T-helper 1 cell treated with Interleukin-12 subunit alpha and Interleukin-12 subunit beta and Interleukin-4 antibody, amounts not matched to agents 30 μg/mL and 1 μg/mL, for 36 hours (primary cell): Measurements from ENCODE around the gene CLIP1.
A peak's percentile ranks its signal among the peaks of the same experiment; 100 is the strongest.

Experiments
- H3K27ac Mint-ChIP-seq: one replicate; pipeline ENCODE4 v1.8.0; 2021; ENCODE audit warnings: mild to moderate bottlenecking, mixed read lengths
- H3K27me3 Mint-ChIP-seq: one replicate; pipeline ENCODE4 v1.8.0; 2021; ENCODE audit warnings: low read depth, mixed read lengths
- H3K36me3 Mint-ChIP-seq: one replicate; pipeline ENCODE4 v1.8.0; 2021; ENCODE audit warnings: low read depth, mixed read lengths
- H3K4me1 Mint-ChIP-seq: one replicate; pipeline ENCODE4 v1.8.0; 2021; ENCODE audit warnings: low read depth, mixed read lengths
- H3K4me3 Mint-ChIP-seq: one replicate; pipeline ENCODE4 v1.8.0; 2021; ENCODE audit warnings: mild to moderate bottlenecking, moderate library complexity, mixed read lengths
- H3K9me3 Mint-ChIP-seq: one replicate; pipeline ENCODE4 v1.8.0; 2021; ENCODE audit warnings: mixed read lengths

The CLIP1 gene

DNA sequence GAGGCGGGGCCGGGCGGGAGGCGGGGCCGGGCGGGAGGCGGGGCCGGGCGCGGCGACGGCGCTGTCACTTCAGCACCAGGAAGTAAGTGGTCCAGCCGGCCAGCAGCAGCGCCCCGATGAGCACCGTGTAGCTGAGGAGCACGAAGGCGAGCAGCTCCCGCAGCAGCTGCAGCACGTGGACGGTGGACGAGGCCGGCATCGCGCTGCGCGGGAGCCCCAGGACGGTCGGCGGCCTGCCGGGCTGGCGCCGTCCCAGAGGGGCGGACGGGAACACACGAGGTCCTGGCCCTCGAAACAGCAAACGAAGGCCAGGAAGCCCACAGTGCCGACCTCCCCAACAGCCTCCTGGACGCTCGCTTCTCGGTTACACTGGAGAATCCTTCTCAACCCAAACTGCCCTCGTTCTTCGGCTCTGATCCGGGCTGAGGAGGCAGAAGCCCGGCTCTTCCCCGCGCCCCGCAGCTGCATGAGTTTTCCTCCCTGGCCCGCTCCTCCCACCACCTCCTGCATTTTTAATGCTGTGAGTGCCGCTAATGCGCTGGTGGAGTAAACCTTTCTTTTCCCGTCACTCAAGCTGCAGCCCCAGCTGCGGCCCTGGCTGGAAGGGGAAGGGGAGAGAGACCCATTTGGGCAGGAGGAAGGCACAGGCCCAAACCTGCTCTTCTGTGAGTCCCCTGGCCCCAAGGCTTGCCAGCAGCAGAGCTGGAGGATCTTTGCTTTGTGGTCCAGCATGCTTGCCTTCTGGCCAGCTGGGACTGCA is 195.9 kb downstream of the CLIP1 start:
- H3K36me3 Mint-ChIP-seq: peaks cover 21% of the 10 kb centered on the region
- no peaks in the 10 kb centered on the region for H3K27me3 Mint-ChIP-seq
- peak overlapping the region; percentile 62 for H3K27ac Mint-ChIP-seq
- H3K4me3 Mint-ChIP-seq: peak overlapping the region; percentile 75
- no peaks in the 10 kb centered on the region for H3K9me3 Mint-ChIP-seq
- H3K4me1 Mint-ChIP-seq: peaks cover 25% of the 10 kb centered on the region

DNA sequence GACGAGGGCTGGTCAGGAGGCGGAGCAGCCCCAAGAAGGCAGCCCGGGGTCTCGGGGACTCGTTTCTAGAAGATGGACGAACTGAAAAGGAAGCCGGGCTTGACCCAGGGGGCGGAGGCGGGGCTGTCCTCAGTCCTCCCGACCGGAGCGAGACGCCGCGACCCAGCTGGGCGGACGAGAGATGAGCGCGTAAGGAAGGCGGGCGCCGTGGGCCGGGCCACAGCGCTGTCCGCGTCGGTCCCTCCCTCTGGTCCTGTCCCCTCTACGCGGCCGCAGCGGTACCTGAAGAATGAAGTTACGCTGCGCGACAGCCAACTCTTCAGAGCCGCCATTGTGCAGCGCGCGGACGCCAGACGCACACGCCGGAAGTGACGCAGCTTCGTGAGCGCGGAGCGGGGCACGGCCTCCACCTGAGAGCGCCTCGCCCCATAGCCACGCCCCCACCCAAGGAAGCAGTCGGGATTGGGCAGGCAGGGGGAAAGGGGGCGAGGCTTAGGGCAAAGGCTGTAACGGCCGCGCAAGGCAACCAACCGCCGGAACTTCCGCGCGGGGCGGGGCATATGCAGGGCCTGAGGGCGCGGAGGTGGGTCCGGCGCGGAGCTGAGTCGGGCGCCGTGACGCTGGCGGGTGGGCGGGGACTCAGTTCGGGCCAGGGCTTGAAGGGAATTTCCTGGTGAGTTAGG is 196.6 kb downstream of the CLIP1 start, which contains the start of gene DIABLO:
TSS of gene DIABLO (minus strand) at position 370 of the 683 bp plus-strand sequence. CDS start at position 332, 38 bp downstream.
- H3K4me1 Mint-ChIP-seq: peaks cover 25% of the 10 kb centered on the region
- H3K4me3 Mint-ChIP-seq: peak within 1 kb of the TSS; percentile 91

More for the DNA sequence above, 196.6 kb downstream of the CLIP1 start, which contains the start of gene DIABLO:
- Mint-ChIP-seq H3K27me3 (no peaks in the 10 kb centered on the region), H3K27ac (peak within 1 kb of the TSS; percentile 91), H3K36me3 (peaks cover 17% of the 10 kb centered on the region), H3K9me3 (no peaks in the 10 kb centered on the region)
